Mesenchymal stem cell (in vitro differentiated cells and primary cell): ENCODE data around the gene RAB13.

Experiments used
- DNase-seq: peaks from one replicate; pipeline ENCODE4 v3.0.0-alpha.2; 2013
- H2AFZ ChIP-seq: one replicate; pipeline ENCODE4 v1.6.1; 2013; ENCODE audit warnings: low read depth, mild to moderate bottlenecking, control low read depth, inconsistent platforms, low read length, moderate library complexity
- H2AK5ac ChIP-seq: 2 replicates; pipeline ENCODE4 v1.6.1; 2013; ENCODE audit warnings: low read length, moderate library complexity, mild to moderate bottlenecking, inconsistent platforms; ENCODE audit not compliant: severe bottlenecking
- H2BK120ac ChIP-seq: one replicate; pipeline ENCODE4 v1.6.1; 2013; ENCODE audit warnings: low read depth, mild to moderate bottlenecking, inconsistent platforms, low read length, moderate library complexity
- H2BK12ac ChIP-seq, 2 experiments: one replicate each; pipeline ENCODE4 v1.6.1; 2013; ENCODE audit warnings: inconsistent platforms in 2 of 2, low read length in 2 of 2, mild to moderate bottlenecking in 2 of 2, moderate library complexity in 2 of 2, control low read depth in 1 of 2
- H2BK15ac ChIP-seq: one replicate; pipeline ENCODE4 v1.6.1; 2013; ENCODE audit warnings: mild to moderate bottlenecking, low read depth, inconsistent platforms; ENCODE audit not compliant: poor library complexity, severe bottlenecking
- H2BK5ac ChIP-seq: 2 replicates; pipeline ENCODE4 v1.6.1; 2013; ENCODE audit warnings: low read depth, mild to moderate bottlenecking, low read length, control low read depth, inconsistent platforms; ENCODE audit not compliant: poor library complexity, severe bottlenecking
- H3K14ac ChIP-seq, 2 experiments: one replicate each; pipeline ENCODE4 v1.6.1; 2013; ENCODE audit warnings: inconsistent platforms in 2 of 2, low read length in 2 of 2, control low read depth in 1 of 2, mild to moderate bottlenecking in 1 of 2, moderate library complexity in 1 of 2
- H3K18ac ChIP-seq, 2 experiments: one replicate each; pipeline ENCODE4 v1.6.1; 2013; ENCODE audit warnings: inconsistent platforms in 2 of 2, low read length in 2 of 2, control low read depth in 1 of 2, low read depth in 1 of 2, mild to moderate bottlenecking in 1 of 2
- H3K23ac ChIP-seq, 2 experiments: one replicate each; pipeline ENCODE4 v1.6.1; 2013; ENCODE audit warnings: inconsistent platforms in 2 of 2, low read length in 2 of 2, mild to moderate bottlenecking in 2 of 2, moderate library complexity in 2 of 2, control low read depth in 1 of 2
- H3K27ac ChIP-seq: 2 replicates; pipeline ENCODE4 v1.5.1; 2013; ENCODE audit warnings: mild to moderate bottlenecking, moderate library complexity, low read length, control low read depth, inconsistent platforms; ENCODE audit not compliant: poor library complexity, severe bottlenecking
- H3K27me3 ChIP-seq, 2 experiments: 2 replicates each; pipeline versions ENCODE4 v1.6.1 to v1.7.0; 2013; ENCODE audit warnings: low read length in 2 of 2, mild to moderate bottlenecking in 2 of 2, moderate library complexity in 2 of 2, control low read depth in 1 of 2, inconsistent platforms in 1 of 2; ENCODE audit not compliant: control insufficient read depth in 1 of 2, insufficient read depth in 1 of 2
- H3K36me3 ChIP-seq, 2 experiments: 2 replicates each; pipeline versions ENCODE4 v1.6.1 to v1.7.0; 2013; ENCODE audit warnings: low read length in 2 of 2, control low read depth in 1 of 2, inconsistent platforms in 1 of 2, low read depth in 1 of 2, mild to moderate bottlenecking in 1 of 2; ENCODE audit not compliant: insufficient read depth in 2 of 2, control insufficient read depth in 1 of 2
- H3K4ac ChIP-seq, 2 experiments: one replicate each; pipeline ENCODE4 v1.6.1; 2013; ENCODE audit warnings: inconsistent platforms in 2 of 2, low read length in 2 of 2, mild to moderate bottlenecking in 2 of 2, moderate library complexity in 2 of 2, control low read depth in 1 of 2, low read depth in 1 of 2
- H3K4me1 ChIP-seq: 2 replicates; pipeline ENCODE4 v1.6.1; 2013; ENCODE audit warnings: low read depth, low read length, control low read depth; ENCODE audit not compliant: control insufficient read depth, insufficient read depth
- H3K4me2 ChIP-seq: 2 replicates; pipeline ENCODE4 v1.6.1; 2013; ENCODE audit warnings: low read length, mild to moderate bottlenecking, inconsistent platforms; ENCODE audit not compliant: poor library complexity, severe bottlenecking
- H3K4me3 ChIP-seq, 2 experiments: 2 replicates each; pipeline versions ENCODE4 v1.5.1 to v1.7.0; 2013; ENCODE audit warnings: low read length in 2 of 2, mild to moderate bottlenecking in 2 of 2, control low read depth in 1 of 2, low read depth in 1 of 2; ENCODE audit not compliant: insufficient read depth in 1 of 2
- H3K79me1 ChIP-seq: replicated peaks from 2 replicates; pipeline ENCODE4 v1.6.1; 2013; ENCODE audit warnings: mild to moderate bottlenecking, control low read depth, low read length, inconsistent platforms; ENCODE audit not compliant: poor library complexity, severe bottlenecking
- H3K9ac ChIP-seq: 2 replicates; pipeline ENCODE4 v1.7.0; 2013; ENCODE audit warnings: mild to moderate bottlenecking, low read length, moderate library complexity
- H3K9me3 ChIP-seq: 2 replicates; pipeline ENCODE4 v1.7.0; 2013; ENCODE audit warnings: mild to moderate bottlenecking, low read length; ENCODE audit not compliant: control insufficient read depth
- H4K8ac ChIP-seq: one replicate; pipeline ENCODE4 v1.6.1; 2013; ENCODE audit warnings: inconsistent platforms, mild to moderate bottlenecking, low read length, moderate library complexity
- H4K91ac ChIP-seq: one replicate; pipeline ENCODE4 v1.6.1; 2013; ENCODE audit warnings: mild to moderate bottlenecking, low read length, inconsistent platforms
- WGBS: methylation state at CpG from one replicate; pipeline ENCODE4 v1.1.7; 2013; ENCODE audit warnings: mixed read lengths; 5-methylcytosine and 5-hydroxymethylcytosine counted together

RAB13 gene

DNA sequence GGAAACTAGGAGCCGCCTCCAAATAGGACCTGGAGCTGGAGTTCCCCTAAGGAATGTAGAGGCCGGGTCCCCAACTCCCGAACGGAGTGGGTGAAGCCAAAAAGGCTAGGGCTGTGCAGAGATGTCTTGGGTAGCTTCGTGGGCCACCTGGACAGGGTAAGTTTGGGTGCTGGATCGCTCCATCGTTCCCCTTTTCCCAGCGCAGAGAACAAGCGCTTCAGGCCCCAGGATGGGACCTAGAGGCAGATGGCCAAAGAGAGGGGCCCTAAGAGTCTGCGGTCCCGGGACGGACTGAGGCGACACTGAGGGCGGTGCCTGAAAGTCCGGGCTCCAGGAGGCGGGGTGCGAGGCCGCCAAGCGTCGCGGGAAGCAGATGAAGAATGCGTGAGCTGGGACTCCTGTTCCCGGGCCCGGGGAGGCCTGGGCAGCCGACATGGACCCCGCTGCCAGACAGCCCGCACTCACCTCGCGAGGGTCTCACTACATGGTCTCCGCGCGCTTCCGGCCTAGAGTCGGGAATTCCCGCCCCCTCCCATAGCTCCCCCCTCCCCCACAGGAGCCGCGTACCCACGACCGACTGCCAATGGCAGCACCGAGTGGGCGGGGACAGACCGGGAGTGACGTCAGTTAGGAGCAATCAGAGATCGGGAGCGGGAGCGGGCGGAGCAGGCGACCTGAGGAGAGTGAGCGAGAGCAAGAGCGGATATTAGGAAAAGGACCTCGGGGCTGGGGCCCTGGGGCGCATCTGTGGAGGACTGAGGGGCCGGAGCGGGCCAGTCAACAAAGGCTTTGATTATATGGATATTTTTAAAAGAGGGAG lies 22.9 kb downstream of the RAB13 start, which contains the start of gene SLC39A1:
TSS of gene SLC39A1 (minus strand) at position 508 of the 820 bp plus-strand sequence. CDS start 822 bp downstream, outside the sequence.
- Histone ChIP-seq H3K4me2 (peak within 1 kb of the TSS; percentile 85), H3K79me1 (peaks cover 14% of the 10 kb centered on the region), H4K91ac (peak within 1 kb of the TSS; percentile 79), H3K36me3 (peaks cover 16 to 24% of the 10 kb centered on the region in 2 experiments), H4K8ac (peak within 1 kb of the TSS; percentile 74), H3K9ac (peak within 1 kb of the TSS; percentile 92), H2BK5ac (peak within 1 kb of the TSS; percentile 71), H3K14ac (peak within 1 kb of the TSS in 1 of 2 experiments; percentile 89), H3K9me3 (no peaks in the 10 kb centered on the region), H2AFZ (peak within 1 kb of the TSS; percentile 29), H3K18ac (peak within 1 kb of the TSS; percentile 75 to 93), H3K27ac (peak within 1 kb of the TSS; percentile 86), H3K4ac (peak within 1 kb of the TSS; percentile 46 to 93), H2BK120ac (peak within 1 kb of the TSS; percentile 56), H3K4me1 (peaks cover 11% of the 10 kb centered on the region), H2BK12ac (peak within 1 kb of the TSS; percentile 75 to 78), H3K27me3 (no peaks in the 10 kb centered on the region), H3K23ac (peak within 1 kb of the TSS in 1 of 2 experiments; percentile 95), H2BK15ac (peak within 1 kb of the TSS; percentile 73), H3K4me3 (peak within 1 kb of the TSS; percentile 72 to 97), H2AK5ac (peak within 1 kb of the TSS; percentile 11)
- peak; percentile 97 for DNase-seq
- under 1% methylated on average over 50 of the region's 54 CpGs for WGBS

DNA sequence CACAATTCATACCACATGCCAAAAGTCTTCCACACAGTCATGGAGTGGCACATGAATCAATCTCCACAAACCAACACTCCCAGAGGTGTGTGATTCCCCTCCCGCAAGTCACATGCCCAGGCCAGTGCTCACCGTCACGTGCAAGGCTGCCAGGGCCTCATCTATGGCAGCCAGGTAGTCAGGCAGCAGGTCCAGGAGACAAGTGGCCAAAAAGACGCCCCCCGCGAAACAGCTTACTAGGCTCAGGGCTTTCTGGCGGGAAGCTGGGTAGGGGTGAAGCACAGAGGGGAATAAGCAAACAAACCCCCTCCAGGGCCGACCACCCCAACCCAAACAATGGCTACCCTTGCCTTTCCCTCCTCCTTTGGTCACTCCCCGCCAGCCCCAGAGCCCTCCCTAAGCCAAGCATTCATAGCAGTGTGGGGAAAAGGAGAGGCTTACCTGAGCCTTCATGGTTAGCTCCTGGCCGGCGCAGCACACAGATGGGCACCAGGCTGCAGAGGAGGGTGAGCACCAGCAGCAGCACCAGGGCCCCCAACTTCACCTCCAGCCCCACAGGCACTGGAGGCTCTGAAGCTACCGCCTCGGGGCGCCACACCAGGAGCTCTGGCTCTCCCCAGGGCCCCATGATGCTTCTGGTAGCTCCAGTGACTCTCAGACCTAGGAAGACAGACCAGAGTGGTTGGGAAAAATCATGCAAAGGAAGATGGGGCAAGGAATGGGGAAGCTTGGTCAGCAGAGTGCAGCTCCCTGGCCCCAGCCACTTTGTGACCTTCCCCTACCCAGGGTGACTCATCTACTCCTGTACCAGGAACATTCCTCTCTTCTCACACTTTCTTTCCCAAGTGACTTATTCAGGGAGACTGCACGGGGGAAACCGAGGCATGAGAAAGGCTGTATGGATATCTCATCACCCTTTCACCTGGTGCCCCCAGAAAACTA lies 23.8 kb downstream of the RAB13 start:
- Histone ChIP-seq H2BK5ac (no peak overlapping the region), H2AFZ (no peak overlapping the region), H3K27ac (peak overlapping the region; percentile 86), H3K79me1 (peaks cover 10% of the 10 kb centered on the region), H2BK12ac (peak overlapping the region; percentile 14 to 81), H3K36me3 (peaks cover 16 to 24% of the 10 kb centered on the region in 2 experiments), H3K23ac (peak overlapping the region in 1 of 2 experiments; percentile 48), H3K9ac (peak overlapping the region; percentile 92), H3K4me3 (peak overlapping the region; percentile 72 to 97), H2BK15ac (no peak overlapping the region), H3K4me2 (peak overlapping the region; percentile 83), H3K18ac (peak overlapping the region; percentile 34 to 75), H4K91ac (peak overlapping the region; percentile 14), H3K14ac (peak overlapping the region in 1 of 2 experiments; percentile 89), H3K4me1 (peaks cover 7% of the 10 kb centered on the region), H3K27me3 (no peaks in the 10 kb centered on the region), H3K9me3 (no peaks in the 10 kb centered on the region), H4K8ac (peak overlapping the region; percentile 65), H3K4ac (peak overlapping the region; percentile 9 to 93), H2BK120ac (peak overlapping the region; percentile 56), H2AK5ac (no peak overlapping the region)
- DNase-seq, result peak; percentile 85
- WGBS, result 29% methylated on average over 12 of the region's 16 CpGs

DNA sequence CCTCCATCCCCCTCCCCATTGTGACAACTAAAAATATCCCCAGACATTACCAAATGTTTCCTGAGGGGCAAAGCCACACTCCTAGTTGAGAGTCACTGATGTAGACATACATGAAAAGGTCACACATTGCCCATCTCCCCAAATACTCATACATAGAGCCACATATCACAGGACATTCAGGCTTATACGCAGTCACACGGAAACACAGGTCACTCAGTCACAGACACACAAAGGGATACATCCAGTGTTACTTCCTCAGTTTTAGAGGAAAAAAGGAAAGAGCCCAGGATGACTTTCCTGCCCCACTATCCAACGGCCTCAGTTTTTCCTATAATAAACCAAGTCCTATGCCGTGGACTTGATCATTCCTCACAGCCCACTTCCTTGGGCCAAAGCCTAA lies 24.7 kb downstream of the RAB13 start:
- DNase-seq, result no peak
- peaks cover 12% of the 10 kb centered on the region for H3K4me1 ChIP-seq
- H3K14ac ChIP-seq, result no peak overlapping the region
- peak overlapping the region in 1 of 2 experiments; percentile 97 for H3K4me3 ChIP-seq
- H4K8ac ChIP-seq, result no peak overlapping the region
- no peak overlapping the region for H2BK120ac ChIP-seq
- peak overlapping the region; percentile 83 for H3K4me2 ChIP-seq
- no peak overlapping the region for H2BK5ac ChIP-seq
- H3K79me1 ChIP-seq, result peaks cover 10% of the 10 kb centered on the region
- peak overlapping the region; percentile 92 for H3K9ac ChIP-seq
- H3K9me3 ChIP-seq, result no peaks in the 10 kb centered on the region
- H2BK12ac ChIP-seq, result no peak overlapping the region
- no peak overlapping the region for H3K4ac ChIP-seq
- no peak overlapping the region for H2AFZ ChIP-seq
- no peak overlapping the region for H4K91ac ChIP-seq
- no peak overlapping the region for H3K18ac ChIP-seq
- H3K23ac ChIP-seq, result no peak overlapping the region
- no peaks in the 10 kb centered on the region for H3K27me3 ChIP-seq
- no peak overlapping the region for H2AK5ac ChIP-seq
- H3K36me3 ChIP-seq, result peaks cover 16 to 24% of the 10 kb centered on the region in 2 experiments
- no peak overlapping the region for H2BK15ac ChIP-seq
- WGBS, result 93% methylated on average over 2 of the region's 4 CpGs
- H3K27ac ChIP-seq, result no peak overlapping the region
